H1 (cell line): ENCODE measurements around the gene STRN.

Source experiments
- PHF8 ChIP-seq: fragments of 200-600 bp; sonication (generic); conservative IDR thresholded peaks from 2 replicates; pipeline ENCODE4 v1.7.1; 2012; ENCODE audit warnings: low read depth, mild to moderate bottlenecking, inconsistent platforms, low read length, moderate library complexity
- SP2 ChIP-seq: IDR thresholded peaks from 2 replicates; pipeline ENCODE4 v1.6.1; 2012; ENCODE audit warnings: mild to moderate bottlenecking, low read length, inconsistent platforms
- TF ChIP-seq, protein P1 (sequence below), 3 experiments: IDR thresholded peaks; 1 replicate in 2 of 3; 2 replicates in 1 of 3; pipeline versions ENCODE4 v1.5.1 to v1.6.1; 2011; ENCODE audit warnings: low read length in 3 of 3, mild to moderate bottlenecking in 3 of 3, inconsistent platforms in 2 of 3, low read depth in 1 of 3, moderate library complexity in 1 of 3; ENCODE audit not compliant: insufficient read depth in 1 of 3; ENCODE audit errors: control extremely low read depth in 1 of 3

- TF ChIP-seq, protein P1, sequence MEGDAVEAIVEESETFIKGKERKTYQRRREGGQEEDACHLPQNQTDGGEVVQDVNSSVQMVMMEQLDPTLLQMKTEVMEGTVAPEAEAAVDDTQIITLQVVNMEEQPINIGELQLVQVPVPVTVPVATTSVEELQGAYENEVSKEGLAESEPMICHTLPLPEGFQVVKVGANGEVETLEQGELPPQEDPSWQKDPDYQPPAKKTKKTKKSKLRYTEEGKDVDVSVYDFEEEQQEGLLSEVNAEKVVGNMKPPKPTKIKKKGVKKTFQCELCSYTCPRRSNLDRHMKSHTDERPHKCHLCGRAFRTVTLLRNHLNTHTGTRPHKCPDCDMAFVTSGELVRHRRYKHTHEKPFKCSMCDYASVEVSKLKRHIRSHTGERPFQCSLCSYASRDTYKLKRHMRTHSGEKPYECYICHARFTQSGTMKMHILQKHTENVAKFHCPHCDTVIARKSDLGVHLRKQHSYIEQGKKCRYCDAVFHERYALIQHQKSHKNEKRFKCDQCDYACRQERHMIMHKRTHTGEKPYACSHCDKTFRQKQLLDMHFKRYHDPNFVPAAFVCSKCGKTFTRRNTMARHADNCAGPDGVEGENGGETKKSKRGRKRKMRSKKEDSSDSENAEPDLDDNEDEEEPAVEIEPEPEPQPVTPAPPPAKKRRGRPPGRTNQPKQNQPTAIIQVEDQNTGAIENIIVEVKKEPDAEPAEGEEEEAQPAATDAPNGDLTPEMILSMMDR (IDR thresholded peaks at IDR 0.05; ENCODE audit: control extremely low read depth in 1 of 3, insufficient read depth in 1 of 3, low read depth in 1 of 3, low read length in 3 of 3) = no peak
- TF ChIP-seq PHF8 (no peak), SP2 (no peak)
These were observed 9.0 kb upstream of the STRN start for GRCh38 chr2:36975306-36975705.
